Stimulated activated CD8-positive, alpha-beta memory T cell treated with anti-CD3 and anti-CD28 coated beads, Interleukin-15, amount 100 ng/mL, for 4 hours (primary cell): Measurements from ENCODE around the gene C10orf120.

Source experiments
- DNase-seq, 2 donors: peaks; one replicate each; pipeline ENCODE4 v3.0.0-alpha.2; 2020; ENCODE audit warnings: low read depth in 2 of 2

The C10orf120 gene

DNA sequence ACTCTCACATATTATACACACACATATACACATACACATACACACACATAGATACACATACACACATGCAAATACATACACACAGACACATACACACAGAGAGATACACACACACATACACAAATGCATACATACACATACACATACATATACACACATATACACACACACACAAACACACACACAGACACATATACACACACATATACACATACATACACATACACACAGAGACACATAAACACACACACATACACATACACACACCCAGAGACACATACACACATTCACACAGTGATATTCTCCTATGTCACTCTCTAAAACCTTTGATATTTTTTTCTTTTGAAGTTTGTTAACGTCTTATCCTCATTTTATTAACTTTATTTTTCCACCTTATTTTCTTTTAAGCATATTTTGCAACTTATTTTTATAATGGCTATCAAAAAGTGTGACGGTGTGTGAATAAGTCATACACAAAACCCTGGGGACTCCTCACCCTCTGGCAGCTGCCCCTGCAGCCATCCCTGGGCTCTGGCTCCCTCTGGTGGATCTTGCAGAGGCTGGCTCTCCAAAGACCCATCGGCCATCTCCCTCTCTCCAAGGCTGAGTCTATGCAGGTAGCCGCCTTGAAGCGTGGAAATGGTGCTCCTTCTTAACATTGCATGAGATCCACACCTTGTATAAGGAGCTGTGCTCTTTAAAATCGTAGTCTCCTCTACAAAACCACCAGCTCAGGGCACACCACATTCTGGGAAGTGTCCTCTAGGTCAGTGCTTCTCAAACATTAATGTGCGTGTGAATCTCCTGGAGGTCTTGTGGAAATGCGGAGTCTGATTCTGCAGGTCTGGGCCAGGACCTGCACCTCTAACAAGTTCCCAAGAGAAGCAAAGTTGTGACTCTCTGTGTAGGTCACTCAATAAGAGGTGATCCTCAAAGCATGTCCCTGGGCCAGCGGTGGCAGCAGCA, 4.1 kb upstream of the C10orf120 start:
- DNase-seq, result no peak

DNA sequence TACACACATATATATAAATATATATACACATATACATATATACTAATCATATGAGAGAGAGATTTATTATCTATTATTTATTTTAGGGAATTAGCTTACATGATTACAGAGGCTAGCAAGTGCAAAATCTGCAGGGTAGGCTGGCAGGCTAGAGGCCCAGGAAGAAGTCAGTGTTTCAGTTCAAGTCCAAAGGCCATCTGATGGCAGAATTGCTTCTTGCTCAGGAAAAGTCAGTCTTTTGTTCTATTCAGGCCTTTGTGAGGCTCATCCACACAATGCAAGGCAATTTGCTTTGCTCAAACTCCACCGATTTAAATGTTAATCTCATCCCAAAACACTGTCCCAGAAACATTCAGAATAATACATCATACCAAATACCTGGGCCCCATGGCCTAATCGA, 2.6 kb upstream of the C10orf120 start:
- DNase-seq, result no peak

DNA sequence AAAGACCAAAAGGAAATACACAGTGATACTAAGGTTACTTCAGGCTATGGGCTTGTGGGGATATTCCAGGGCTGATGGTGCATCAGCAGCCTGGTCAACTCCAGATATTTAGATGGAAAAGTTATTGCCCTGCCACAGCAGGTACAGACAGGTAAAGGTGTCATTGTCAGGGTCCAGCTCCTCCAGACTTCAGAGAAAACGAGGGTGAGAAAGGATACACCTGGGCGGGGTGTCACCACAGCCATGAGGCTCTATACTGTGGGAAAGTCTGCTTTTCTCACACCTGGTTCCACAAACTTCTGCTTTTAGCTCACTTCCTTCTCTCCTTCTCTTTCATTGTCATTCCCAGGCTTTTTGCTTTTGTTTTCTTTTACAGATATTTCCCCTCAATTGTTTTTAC, 2.0 kb upstream of the C10orf120 start:
- DNase-seq, result no peak

DNA sequence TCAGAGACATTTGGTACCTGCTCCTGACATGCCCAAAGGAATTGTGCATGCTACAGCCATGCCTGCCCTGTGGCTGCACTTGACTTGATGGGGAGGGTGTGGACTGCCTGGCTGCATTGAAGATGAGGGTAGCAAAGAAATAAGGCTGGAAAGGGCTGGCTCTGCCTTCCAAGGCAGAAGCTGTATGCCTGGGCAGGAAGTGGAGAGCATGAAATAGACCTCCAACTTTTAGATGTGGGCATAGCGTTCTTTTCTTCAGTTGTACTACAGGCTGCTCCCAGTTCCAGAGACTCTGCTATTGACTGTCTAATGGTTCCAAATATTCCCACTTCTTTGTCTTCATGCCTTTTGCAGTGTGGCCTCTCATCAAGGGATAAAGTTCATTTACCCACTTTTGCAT, 3.0 kb downstream of the C10orf120 start:
- DNase-seq, result no peak

DNA sequence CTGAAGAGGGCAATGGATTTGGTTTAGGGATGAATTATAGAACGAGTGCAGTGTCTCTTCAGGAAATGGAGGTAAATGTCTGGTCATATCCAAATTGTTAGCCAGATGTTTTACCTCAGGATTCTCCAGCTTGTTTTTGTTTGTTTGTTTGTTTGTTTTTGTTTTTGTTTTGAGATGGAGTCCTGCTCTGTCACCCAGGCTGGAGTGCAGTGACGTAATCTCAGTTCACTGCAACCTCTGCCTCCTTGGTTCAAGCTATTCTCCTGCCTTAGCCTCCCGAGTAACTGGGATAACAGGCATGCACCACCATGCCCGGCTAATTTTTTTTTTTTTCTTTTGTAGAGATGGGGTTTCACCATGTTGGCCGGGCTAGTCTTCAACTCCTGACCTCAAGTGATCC, 6.9 kb downstream of the C10orf120 start:
- no peak for DNase-seq

DNA sequence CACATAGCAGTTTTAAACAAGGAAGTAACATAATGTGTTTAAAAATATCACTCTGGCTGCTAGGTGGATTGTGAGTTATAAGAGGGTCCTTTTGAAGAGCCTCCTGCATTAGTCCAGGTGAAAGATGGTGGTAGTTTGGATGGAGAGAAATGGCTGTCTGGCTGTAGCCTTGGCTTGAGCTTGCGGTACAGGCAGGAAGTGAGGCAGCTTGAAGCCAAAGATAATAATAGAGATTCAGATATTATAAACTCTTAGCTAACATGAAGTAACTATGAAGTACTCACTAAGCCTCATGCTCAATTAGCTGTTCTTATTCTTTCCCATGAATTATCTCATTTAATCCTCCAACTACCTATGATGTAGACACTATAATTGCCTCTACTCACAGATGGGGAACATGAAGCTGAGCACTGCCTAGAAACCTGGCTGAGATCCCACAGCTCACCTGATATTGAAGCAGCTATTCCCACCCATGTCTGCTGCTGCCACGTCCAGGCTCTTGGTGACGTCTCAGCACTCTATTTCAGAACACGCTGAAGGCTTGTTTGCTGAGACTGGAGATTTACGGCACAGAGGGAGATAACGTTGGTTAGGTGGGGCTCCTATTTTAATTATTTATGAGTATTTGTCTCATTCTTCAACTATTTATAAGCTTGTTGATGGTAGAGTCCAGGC, 10.4 kb downstream of the C10orf120 start:
- no peak for DNase-seq

DNA sequence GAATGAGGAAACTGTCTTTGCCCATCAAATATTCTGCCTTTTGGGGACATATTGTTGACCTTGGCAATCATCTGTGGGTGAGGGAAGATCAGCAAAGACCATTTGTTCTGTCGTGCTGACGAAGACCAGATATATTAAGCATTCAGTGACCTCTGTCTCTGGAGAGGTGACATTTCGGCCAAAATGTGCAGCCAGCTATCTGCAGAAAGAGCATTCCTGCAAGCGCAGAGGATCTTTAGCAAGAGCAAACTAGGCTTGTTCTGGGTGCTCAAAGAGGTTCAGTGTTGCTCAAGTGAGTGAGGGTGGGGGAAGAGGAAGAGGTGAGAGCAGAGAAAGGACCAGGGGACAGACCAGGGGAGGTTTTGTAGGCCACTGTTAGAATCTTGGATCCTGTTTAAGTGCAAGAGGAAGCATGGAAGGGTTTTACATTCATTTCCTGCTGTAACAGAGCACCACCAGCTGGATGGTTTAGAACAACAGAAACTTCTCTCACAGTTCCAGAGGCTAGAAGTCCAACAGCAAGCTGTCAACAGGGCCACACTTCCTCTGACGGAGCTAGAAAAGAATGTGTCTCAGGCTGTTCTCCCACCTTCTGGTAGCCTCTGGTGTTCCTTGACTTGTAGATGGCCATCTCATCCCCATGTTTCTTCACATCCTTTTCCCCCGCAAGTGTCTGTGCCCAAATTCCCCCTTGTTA, 11.2 kb downstream of the C10orf120 start:
- DNase-seq, result no peak

DNA sequence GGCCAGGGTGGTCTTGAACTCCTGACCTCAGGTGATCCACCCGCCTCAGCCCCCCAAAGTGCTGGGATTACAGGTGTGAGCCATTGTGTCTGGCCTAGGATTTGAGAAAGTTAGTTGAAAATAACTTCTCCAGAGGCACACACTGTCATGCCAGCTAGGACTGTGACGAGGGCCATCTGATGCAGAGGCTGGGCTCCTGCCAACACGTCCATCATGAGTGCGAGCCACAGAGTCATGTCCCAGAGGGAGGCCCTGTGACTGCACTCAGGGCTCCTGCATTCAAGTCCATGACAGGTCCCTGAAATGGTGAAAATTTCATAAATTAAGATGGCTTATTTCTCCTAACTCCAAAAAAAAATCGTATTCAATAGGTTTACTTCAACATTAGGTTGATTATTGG, 17.1 kb downstream of the C10orf120 start:
- no peak for DNase-seq

DNA sequence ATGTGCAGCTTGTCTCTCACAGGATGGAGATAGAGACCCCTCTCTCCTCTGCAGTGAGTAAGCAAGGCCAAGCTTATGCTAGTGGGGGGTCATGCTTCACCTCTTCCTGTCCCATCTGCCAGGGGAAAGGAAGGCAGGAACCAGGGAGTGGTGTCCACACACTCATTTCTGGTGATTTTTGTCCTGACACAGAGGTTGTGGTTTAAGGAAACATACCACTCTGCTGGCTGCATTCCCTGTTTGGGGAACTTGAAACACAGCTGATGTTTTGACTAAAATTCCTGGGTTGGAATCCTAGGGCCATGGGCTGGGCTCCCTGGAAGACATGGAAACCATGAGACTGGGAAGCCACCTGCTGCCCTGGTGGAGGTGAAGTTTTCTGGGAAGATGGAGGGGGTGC, 21.4 kb downstream of the C10orf120 start:
- no peak for DNase-seq

DNA sequence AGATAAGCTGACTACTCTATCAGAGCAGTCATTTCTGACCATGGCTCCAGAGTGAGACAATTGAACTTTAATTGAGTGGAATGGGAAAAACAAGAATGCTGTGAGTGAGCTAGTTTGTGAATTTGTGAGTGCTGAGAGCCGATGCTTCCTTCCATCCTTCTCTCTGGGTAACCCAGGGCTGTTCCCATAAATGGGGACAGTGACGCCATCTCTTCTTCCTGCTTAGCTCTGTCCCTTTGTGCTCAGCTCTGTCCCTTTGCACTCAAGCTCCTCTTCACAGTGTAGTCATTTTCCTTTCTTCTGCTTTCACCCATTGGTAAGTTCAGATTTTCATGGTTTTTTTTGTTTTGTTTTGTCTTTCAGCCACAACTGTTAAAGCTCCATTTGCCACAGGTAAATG, 24.4 kb downstream of the C10orf120 start:
- no peak for DNase-seq

DNA sequence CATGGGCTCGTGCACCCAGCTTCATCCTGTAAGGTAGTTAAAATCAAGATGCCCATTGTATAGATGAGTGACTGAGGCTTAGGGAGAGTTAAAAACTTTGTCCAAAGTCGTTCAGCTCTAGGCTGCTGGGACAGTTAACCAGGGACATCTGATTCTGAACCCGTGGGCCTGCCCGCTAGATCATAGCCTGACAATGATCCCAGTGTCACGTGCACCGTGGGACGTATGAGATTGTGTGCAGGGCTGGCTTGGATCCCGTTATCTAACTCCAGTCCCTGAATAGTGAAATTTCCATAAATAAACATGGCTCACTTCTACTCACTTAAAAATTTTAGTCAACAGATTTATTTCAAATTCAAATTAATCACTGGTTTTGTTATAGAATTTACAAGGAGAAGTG, 24.9 kb downstream of the C10orf120 start:
- DNase-seq, result no peak

DNA sequence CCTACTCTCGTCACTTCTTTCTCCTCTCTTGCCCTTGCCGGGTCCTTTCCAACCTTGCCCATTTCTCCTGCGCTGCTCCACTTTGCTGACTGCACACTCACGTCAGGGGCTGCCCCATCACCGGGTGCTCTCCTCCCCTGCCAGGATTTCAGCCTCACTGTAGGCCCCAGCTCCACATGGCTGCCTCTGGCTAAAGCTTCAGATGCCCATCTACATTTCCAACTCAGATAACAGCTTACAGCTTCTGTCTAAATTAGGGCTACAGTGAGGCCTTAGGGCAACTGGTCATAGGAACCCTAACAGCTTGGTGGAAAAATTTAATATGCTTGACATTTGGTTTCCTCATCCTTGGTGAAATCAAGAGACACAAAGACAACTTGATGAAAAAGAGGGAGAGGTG, 25.9 kb downstream of the C10orf120 start:
- no peak for DNase-seq

DNA sequence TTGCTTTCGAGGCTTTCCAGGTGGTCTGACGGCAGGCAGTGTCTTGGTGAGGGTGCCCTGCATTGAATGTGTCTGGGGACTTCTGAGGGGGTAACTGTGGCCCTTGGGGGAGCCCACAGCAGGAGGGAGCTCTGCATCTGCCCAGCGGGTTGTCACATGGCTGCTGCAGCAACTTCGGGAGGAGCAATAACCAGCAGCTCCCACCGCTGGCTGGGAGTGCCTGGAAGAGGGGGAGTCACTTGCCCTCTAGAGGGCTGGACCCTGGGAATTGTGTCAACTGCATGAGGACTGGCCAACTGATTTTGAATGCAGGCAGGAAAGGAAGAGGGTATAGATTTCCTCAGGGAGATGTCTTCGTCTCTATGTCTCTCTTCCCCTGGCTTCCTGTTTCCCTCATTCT, 26.4 kb downstream of the C10orf120 start:
- no peak for DNase-seq

DNA sequence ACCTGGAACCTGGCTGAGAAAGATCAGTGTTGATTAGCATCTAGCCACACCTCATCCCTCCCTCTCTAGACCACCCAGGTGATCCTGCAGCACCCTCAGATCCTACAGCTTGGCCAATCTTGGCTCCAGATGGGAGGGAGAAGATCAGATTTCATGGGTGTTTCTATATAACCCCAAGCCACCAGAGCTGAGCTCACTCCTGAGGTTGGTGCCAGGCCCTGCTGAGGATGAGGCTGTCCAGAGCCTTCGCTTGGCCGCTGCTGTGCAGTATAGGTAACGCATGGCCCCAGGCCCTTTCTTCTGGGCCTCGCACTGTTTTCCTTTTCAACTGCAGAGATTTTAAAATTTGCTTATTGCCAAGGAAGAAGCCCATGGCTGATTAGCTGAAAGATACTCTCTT, 27.0 kb downstream of the C10orf120 start:
- DNase-seq, result no peak

DNA sequence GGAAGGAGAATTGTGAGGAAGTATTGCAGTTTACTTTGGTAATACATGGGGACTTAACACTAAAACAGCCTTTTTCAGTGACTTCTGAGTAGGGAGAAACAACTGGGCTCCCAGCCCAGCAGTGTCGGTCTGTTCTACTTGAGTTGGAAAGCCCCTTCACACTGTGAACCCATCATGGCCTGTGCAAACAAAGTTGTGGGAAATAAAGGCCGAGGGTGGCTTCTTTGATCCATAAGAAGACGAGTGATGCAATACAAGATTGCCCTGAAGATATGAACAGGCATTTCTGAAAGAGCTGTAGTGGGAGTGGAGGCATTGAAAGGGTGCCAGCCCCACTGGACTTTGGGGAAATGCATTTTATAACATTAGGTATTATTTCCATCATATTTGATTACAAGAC, 28.3 kb downstream of the C10orf120 start:
- DNase-seq, result no peak

DNA sequence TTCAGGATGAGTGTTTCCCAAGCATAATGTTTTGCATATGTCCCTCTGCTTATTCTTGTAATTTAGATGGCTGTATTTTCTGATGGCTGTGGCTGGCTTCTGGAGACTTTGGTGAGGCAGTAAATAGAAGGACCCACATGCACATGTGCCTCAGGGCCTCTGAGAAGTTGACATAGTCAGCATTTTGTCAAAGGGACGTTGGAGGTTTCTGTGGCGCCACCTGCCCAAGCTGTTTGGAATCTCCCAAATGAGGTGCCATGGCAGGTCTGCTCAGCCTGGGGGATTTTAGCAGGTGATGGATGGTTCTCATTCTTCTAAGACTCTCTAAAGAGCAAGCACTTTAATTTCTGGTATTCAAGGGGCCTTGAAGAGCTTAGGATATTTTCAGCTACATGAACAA, 29.8 kb downstream of the C10orf120 start:
- no peak for DNase-seq

DNA sequence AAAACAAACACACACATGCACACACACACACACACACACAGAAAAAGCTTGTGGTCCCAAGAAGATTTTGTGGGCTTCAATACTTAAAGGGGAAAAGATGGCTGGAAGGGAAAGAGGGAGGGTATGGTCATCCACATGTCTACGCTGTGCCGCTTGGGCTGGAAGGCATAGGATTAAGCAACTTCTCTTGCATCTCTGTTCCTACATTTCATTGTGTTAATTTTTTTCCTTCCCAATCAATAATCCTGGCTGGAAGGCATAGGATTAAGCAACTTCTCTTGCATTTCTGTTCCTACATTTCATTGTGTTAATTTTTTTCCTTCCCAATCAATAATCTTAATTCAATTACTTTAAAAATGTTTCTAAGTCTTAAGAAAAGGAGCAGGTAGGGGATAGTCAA, 30.6 kb downstream of the C10orf120 start:
- DNase-seq, result no peak

DNA sequence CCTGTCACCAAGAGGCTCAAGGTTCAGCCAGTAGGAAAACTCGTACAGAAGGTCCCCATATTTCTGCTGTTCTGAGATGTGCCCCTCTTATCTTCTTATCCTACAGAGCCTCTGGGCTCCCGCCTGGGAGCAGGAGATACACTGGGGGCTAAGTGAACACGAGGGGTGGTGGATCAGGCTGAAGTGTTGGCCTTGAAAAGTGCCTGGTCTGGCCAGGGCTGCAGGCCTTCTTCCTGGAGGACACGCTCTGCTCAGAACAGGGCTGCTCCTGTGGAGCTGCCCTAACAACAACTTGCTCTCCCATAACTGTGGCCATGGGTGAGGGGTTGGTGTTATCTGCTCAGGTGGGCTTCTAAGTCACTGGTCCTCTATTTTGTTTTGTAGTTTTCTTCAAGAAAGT, 33.7 kb downstream of the C10orf120 start:
- DNase-seq, result no peak

DNA sequence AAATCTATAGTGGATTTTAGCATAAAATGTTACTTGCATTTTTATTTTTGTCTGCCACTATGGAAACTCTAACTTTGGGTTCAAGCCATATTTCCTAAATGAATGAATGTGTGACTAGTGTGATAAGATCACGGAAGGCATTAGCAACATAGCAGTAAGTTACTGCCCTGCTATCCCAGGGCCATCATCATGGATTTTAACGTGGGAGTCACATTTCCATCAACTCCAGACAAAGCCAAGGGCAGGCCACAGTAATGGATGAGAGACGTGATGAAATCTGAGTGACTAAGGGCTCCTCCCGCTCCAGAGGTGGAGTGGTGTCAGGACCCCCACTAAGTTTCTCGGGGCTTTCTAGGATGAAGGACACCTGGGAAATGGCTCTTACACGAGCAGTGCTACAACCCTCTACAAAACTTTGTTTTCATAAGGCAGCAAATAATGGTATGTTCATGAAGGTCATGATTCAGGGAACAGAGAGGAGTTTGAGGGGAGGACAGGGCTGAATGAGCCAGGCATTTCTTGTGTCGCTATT, 34.3 kb downstream of the C10orf120 start:
- DNase-seq, result no peak

DNA sequence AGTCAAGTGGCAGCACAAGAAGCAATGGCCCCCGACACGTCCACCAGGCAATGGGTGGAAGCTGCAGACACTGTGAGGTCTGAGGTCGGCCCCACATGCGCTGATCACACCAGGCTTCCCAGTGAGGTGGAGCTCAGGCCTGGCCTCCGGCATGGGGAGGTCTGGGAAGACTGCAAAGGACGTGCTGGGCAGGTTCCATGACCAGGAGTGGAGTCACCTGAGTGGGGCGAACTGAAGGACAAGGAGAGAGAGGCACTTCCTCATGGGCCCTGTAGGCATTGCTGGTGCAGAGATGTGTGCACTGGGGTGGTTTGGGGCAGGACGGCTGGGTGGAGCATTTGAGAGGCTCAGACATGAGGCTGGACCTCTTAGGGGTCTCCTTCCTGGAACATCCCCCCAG, 35.1 kb downstream of the C10orf120 start:
- DNase-seq, result no peak

DNA sequence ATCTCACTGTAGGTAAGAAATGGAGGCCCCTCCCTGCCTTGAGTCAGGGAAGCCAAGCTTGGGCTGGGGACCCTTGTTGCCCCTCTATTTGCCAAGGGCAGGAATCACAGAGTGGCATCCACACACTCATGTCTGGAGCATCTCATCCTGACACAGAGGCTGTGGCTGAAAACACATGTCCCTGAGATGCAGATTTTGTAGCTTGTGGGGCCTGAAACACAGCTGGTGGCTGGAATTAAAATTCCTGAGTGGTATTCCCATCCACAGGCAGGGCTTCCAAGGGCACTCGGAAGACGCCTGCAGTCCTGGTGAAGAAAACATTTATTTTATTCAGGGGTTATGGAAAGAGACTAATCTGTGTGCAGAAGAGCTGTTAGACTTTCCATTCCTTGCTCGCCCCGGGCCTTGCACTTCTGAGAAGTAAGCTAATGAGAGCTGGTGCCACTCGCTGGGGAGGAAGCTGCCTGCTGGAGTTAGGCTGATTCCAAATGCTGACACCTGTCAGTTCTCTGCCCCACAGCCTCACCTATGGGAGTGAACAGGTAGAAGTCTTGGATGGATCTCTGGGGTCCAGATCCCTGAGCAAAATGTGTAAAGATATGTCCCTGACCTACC, 36.0 kb downstream of the C10orf120 start:
- DNase-seq, result no peak

DNA sequence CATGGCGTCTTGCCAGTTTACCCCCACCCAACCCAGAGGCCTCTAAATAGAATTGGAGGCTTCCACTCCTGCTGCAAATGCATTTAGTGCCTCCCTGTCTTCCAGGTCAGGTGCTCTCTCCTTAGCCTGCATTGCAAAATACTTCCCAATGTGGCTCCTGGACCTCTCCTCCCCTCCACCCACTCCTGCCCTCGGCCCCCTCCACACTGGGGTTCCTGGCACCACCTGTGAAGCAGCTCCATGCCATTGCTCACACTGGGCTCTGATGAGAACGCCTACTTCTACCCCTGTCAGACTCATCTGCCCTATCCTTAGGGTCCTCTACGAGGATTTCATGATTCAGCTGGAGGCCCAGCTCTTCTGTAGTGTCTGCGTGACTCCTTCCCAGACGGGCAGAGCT, 37.4 kb downstream of the C10orf120 start:
- DNase-seq, result no peak
